HS-5 (cell line): Measurements from ENCODE around the gene PTBP3.
"Not testable (repeated sequence)": the region's sequence is repeated elsewhere in the genome, so short reads cannot be mapped to it uniquely, and the experiment has no call there.

Experiments
- DNase-seq: peaks from one replicate; pipeline ENCODE4 v3.0.0-alpha.2; 2012; ENCODE audit warnings: low read depth

The PTBP3 gene

GRCh38 chr9:112268413-112268812 is 65.0 kb downstream of the PTBP3 start:
- DNase-seq, result no peak

- not testable (repeated sequence) for DNase-seq
Measured at GRCh38 chr9:112267086-112267485, 66.3 kb downstream of the PTBP3 start.

- DNase-seq, result no peak
Measured at GRCh38 chr9:112265391-112265790, 68.0 kb downstream of the PTBP3 start.

- no peak for DNase-seq
Measured at GRCh38 chr9:112262577-112262976, 70.8 kb downstream of the PTBP3 start.

- no peak for DNase-seq
Measured at GRCh38 chr9:112261133-112261532, 72.3 kb downstream of the PTBP3 start.

GRCh38 chr9:112258106-112258505 is 75.3 kb downstream of the PTBP3 start:
- no peak for DNase-seq

GRCh38 chr9:112252194-112252593 is 81.2 kb downstream of the PTBP3 start:
- no peak for DNase-seq

GRCh38 chr9:112249277-112249676 is 84.1 kb downstream of the PTBP3 start:
- DNase-seq, result peak; percentile 15

GRCh38 chr9:112248722-112249121 is 84.7 kb downstream of the PTBP3 start:
- DNase-seq, result no peak

GRCh38 chr9:112247090-112247489 is 86.3 kb downstream of the PTBP3 start:
- no peak for DNase-seq

- no peak for DNase-seq
Measured at GRCh38 chr9:112245126-112245525, 88.3 kb downstream of the PTBP3 start.

GRCh38 chr9:112242147-112242804 is 91.1 kb downstream of the PTBP3 start:
- no peak for DNase-seq

- no peak for DNase-seq
Measured at GRCh38 chr9:112241491-112241890, 91.9 kb downstream of the PTBP3 start.

- DNase-seq, result no peak
Measured at GRCh38 chr9:112239708-112240107, 93.7 kb downstream of the PTBP3 start.

- no peak for DNase-seq
Measured at GRCh38 chr9:112239284-112239683, 94.1 kb downstream of the PTBP3 start.

- DNase-seq, result no peak
Measured at GRCh38 chr9:112234779-112235178, 98.6 kb downstream of the PTBP3 start.

GRCh38 chr9:112233769-112234168 is 99.7 kb downstream of the PTBP3 start:
- peak; percentile 39 for DNase-seq

GRCh38 chr9:112232233-112232632 is 101.2 kb downstream of the PTBP3 start:
- no peak for DNase-seq

GRCh38 chr9:112226091-112226490 is 107.3 kb downstream of the PTBP3 start:
- no peak for DNase-seq

GRCh38 chr9:112224401-112225289 is 108.8 kb downstream of the PTBP3 start:
- DNase-seq, result peak; percentile 39

GRCh38 chr9:112218908-112219307 is 114.5 kb downstream of the PTBP3 start:
- no peak for DNase-seq

GRCh38 chr9:112212926-112213325 is 120.5 kb downstream of the PTBP3 start:
- no peak for DNase-seq

GRCh38 chr9:112207451-112207850 is 126.0 kb downstream of the PTBP3 start:
- DNase-seq, result no peak
